Activated CD4-positive, alpha-beta T cell treated with anti-CD3 and anti-CD28 coated beads, Interleukin-10, Interleukin-2, amounts not matched to agents 100 ng/mL and 50 ng/mL, durations not matched to agents 16 hours and 8 hours (primary cell): ENCODE measurements around the gene SCMH1.
"Not testable (repeated sequence)": the region's sequence is repeated elsewhere in the genome, so short reads cannot be mapped to it uniquely, and the experiment has no call there.

ENCODE experiments used
- DNase-seq: peaks from one replicate; pipeline ENCODE4 v3.0.0-alpha.2; 2020

SCMH1 gene

DNA sequence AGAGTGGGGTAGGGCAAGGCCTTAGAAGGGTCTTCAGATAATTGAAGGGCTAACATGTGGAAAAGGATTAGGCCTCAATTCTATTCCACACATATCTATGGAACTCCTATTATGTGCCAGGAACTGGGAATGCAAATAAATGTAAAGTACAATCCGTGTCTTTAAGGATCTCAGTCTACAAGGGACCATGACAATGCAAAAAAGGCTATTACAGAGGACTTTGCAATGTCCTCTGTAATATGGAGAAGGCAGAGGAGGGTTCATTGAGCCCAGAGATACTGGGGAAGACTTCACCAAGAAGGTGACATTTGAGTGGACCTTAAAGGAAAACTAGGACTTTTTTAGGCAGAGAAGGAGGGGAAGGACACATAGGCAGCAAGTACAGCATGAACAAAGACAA is 4.5 kb upstream of the SCMH1 start:
- no peak for DNase-seq

DNA sequence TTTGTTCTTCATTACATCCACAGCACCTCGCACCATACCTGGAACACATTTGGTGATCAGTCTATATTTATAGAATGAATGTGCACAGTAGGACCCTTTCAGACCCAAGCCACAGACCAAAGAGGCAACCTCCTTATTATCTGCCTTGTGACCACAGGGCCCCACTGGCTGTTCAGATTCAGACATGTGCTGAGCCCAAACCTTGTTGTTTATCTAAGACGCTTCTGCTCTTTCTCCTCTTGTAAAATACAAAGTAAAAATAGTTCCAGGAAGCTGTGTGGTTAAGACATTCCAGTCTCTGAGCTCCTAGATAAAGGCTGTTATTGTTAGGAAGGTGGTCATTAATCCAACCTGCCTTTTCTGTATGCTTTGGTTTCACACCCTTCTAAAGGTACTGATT is 3.6 kb upstream of the SCMH1 start:
- no peak for DNase-seq

DNA sequence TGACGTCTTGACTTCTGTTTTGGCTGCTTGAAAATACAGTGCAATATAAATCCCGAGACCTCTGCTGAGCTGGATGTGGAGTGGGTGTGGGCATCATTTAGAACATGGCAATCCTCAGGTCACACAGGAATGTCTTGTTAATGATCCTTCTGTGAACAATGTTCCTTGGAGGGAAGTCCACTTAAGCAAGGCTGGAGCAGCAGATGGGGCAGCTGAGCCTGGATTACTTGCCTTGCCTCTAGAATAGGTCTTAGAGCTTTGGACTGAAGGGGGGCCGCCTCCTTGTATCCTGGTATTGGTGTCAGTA is 926 bp upstream of the SCMH1 start:
- DNase-seq = no peak

DNA sequence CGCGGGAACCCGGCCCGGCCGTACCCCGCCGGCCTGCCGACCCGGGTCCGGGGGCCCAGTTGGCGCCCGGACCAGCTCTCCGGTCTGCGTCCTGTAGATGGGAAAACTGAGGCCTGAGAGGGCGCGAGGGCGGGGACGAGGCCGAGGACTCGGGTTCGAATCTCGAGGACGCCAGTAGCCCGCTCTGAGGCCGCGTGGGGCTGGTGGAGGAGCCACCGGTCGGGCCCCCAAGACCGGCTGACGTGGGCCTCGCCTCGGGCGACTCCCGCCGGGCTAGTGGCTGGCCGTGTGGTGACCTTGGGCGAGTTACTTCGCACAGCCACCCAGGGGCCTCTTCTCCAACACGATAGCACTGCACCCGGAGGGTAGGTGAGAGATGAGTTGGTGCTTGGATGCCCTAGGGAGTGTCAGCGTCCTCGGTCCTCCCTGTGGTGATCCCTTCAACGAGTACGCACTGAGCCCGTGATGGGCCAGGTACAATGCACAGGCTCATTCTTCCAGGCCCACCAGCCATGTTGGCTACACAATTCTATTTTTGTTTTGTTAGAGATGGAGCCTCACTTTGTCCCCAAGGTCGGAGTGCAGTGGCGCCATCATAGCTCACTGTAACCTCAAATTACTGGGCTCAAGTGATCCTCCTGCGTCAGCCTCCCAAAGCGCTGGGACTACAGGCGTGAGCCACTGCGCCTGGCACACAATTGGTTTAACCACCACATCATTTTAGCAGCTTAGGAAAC is 404 bp upstream of the SCMH1 start:
- no peak for DNase-seq

DNA sequence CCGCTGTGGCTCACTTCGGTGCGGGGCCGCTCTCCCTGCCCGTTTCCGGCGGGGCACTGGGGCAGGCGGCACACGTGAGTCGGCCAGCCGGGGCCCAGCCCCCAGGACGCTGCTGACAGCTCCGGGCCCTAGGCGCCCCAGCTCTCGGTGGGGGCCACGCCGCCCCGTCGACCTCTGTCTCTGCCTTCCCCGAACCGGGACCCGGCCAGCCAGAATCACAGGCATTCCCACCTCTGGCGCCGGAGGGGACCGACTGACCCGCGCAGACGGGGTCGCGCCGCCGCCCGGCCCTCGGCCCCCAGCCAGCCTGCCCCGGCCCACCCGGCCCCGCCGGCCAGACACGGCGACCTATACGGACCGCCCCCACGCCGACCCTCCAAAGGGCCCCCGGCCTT is 755 bp downstream of the SCMH1 start:
- peak; percentile 78 for DNase-seq

DNA sequence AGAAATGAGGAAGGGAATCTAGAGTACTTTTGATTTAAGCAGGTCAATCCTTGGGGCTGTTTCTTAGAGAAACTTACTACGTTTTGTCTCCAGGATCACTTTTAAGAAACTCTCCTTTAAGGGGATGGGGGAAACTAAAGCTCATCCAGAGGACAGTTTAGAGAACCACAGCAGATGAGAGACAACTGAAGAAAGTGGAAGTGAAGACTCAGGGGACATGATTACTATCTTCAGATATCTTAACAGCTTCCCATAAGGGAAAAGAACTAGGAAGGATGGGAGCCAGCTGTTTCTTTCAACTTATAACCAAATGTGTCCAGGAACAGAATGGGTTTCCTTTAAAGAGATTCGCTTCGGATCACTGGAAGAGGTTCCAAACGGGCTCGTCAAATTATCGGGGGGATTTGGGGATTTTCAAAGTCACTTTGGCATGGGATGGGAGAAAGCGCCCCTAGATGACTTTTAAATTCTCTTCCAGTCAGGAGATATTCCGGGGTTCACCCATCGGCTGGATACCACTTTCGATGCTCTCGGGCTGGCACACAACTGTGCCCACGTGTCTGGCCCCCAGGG is 1.2 kb downstream of the SCMH1 start:
- peak; percentile 10 for DNase-seq

DNA sequence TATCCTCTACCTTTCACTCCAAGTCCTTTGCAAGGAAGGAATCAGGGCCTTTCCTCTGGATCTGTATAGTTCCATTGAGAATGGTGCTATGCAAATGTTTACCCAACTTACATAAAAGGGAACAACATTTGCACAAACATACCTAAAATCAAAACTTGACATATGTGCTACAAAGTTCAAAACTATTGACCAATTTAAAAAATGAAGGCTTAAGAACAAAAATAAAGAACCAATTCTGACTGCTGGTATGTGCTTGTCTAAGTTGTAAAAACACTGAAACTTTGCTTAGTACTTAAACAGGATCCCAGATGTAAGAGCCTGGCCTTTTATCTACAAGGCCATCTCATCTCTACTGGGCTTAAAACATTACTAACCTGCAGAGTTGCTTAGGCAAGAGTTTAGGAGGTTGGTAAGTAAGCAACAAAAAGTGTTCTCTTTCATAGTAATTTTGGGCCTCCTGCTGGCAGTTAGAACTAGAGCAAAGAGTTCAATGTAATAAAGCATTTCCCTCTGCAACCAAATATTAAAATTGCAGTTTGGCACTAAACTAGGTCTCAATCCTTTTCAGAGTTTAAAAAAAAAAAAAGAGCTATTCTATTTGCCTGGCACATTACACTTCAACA is 2.0 kb downstream of the SCMH1 start:
- peak; percentile 61 for DNase-seq

DNA sequence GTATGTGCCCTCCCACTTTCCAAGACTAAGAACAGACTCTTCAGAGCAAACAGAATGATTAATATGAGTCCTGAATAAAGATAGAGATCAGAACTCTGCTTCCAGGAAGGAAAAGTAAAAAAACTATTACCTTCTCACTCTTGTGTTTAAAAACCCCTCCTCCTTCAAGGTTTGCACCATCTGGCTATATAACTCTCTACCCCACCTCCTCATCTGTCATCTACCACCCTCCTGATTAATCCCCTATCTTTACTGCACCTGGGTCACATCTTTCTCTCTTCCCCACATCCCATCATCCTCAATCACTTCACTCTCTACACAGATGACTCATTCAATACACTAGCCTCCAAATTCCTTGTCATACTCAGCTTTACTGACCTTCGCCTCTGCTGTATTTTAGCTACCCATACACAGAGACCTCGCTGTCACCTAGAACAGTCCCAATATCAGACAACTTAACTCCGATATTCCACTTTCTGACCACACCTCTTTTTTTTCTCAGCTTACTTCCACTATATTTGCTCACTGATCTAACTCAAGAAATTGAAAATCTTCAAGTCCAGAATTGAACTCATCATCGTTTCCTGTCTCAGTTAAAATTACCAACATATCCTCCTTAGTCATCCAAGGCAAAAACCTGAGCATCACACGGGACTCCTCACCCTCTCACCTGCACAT is 3.7 kb downstream of the SCMH1 start:
- DNase-seq = peak; percentile 66

DNA sequence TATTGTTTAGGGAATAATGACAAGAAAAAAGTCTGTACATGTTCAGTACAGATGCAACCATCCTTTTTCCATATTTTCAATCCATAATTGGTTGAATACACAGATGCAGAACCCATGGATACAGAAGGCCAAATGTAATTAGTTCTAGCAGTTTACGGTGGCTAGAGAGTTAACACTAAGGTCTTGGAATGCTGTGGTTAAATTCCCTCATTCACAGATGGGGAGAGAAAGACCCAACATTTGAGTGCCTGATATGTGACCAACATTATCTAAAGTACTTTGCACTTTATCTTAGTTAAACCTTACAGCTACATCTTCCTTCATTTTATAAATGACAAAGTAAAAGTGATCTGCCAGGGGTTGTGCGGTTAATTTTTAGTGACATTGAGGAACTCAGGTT is 5.3 kb downstream of the SCMH1 start:
- no peak for DNase-seq

DNA sequence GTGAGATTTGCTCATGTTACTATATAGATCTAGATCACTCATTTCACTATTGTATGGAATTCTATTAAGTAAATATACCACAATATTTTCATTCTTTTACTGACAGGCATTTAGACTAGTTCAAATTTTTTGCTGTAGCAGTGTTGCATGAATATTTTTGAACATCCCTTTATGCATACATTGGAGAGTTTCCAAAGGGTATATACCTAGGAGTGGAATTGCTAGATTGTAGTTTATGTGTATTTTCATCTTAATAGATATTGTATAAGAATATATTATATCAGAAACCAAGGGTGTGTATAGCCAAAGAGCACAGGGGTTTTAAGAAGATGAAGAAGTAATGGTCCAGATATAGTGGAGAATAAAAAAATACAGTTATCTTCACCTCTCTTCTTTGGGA is 6.2 kb downstream of the SCMH1 start:
- DNase-seq = no peak

DNA sequence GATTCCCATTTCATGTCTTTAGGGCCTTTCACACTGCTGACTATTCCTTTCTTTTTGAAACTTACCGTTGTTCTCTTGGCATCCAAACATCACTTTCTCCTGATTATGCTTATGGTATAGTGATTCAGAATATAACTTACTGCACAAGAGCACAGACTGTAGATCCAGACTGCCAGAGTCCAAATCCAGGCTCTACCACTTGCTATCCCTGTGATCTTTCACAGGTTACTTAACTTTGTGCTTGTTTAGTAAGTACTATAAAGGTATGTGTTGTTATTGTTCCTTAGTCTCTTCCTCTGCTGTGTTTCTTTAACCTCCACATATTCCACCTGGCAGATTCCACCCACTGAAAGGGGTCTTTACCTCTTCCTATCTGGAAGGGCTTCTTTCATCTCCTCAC is 8.4 kb downstream of the SCMH1 start:
- DNase-seq = no peak

DNA sequence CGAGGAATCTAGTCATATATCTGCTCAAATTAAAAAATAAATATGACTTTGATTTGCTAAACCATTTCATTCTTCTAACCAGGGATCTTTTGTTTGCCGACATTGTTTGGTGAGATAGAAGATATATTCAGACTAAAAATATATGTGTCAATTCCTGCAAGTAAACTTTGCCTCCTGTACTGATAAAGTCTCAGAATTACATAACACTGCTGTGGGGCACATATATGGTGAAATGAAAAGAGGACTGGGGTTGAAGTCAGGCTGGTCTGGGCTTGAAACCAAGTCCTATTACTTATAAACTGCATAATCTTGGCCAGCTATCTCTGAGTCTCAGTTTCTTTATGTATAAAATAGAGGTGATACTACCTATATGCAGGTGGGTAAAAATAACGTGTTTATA is 9.8 kb downstream of the SCMH1 start:
- no peak for DNase-seq

DNA sequence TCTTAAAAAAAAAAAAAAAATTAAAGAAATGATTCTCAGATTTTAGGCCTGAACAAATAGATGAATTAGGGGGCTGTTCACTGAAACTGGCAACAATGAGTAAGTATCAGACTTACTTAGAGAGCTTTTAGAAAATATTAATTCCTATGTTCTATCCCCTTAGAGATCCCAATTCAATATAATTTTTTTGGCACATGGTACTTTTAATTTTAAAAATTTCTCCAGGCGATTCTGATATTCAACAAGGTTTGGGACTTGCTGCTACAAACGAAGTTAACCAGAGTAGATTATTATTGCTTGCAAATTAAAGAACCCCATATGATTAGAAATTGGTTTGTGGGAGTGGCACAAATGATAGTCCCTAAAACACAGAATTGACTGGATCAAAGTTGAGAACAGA is 11.4 kb downstream of the SCMH1 start:
- no peak for DNase-seq

DNA sequence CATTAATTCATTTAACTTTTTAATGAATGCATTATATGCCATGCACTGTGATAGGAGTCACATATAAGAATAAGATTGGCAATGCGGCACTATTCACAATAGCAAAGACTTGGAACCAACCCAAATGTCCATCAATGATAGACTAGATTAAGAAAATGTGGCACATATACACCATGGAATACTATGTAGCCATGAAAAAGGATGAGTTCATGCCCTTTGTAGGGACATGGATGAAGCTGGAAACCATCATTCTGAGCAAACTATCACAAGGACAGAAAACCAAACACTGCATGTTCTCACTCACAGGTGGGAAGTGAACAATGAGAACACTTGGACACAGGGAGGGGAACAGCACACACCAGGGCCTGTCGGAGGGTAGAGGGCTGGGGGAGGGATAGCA is 12.9 kb downstream of the SCMH1 start:
- DNase-seq = not testable (repeated sequence)

DNA sequence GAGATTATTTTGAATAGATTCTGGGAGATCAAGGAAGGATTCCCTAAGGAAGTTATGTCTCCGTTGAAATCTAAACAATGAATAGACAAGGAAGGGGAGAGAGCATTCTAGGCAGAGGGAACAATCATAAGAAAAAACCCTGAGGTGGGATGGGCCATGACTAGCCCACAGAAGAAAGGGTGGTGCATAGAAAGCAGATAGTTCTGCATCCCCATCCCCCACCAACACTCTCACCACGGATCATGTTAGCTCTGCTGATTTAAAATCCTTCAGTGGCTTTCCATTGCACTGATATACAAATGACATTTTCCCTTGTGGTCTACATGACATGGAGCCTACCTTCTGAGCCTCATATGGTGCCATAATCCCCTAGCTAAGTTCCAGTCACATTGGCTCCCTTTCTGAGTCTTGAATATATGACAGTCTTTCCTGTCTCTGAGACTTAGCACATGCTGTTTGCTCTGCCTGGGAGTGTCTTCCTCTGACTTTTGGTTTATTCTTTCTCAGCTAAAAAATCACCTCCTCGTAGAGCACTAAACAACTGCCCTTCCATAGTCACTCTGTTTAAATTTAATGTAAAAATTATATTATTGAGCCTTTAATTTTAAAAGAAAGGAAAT is 15.2 kb downstream of the SCMH1 start:
- no peak for DNase-seq

DNA sequence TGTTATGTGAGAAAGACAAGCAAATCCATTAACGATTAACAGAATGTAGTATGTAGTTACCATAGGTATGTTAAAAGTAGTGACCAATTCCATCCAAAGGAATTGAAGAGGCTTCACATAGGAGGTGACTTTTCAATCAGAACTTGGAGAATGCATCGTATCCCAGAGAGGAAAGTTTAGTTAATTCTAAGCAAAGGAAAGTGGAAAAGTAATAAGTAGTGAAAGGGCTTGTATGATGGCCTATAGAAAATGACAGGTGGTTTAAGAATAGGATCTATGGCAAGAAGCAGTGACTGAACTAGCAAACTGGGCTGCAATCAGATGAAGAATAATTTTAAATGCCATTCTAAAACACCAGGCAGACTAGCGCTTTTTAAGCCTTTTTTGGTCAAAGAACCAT is 16.6 kb downstream of the SCMH1 start:
- no peak for DNase-seq

DNA sequence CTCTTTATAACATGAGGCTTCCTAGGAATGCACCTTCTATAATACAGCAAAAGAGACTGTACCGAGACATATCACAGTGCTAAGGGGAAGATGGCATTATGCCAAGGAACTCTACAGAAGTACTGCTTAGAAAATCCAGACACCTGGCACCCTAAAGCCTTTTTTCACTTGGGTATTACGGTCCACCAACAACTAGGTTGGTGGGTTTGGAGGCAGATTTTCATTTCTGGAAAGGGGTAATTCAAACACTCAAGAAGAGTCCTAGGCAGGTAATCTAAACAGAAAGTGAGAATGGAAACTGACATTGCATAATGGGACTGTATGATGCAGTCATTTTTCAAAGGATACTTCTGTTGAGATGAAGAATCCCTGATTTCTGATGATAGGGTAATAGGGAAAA is 19.6 kb downstream of the SCMH1 start:
- DNase-seq = peak; percentile 4

DNA sequence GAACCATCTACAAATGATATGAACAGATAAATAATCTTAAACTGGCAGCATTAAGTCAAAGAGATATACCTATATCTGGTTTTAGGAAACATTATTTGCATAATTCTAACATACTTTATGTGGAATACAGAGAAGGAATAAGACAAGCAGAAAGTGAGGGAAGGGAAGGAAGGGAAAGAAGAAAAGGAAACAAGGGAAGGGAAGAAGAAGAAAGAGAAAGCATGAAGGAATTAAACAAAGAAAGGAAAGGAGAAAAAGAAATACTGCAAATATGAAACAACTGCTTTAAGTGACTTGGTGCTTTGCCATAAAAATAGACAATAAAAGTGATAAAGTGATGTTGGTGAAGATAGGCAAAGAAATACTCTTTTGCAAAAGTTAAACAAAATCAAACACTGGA is 20.1 kb downstream of the SCMH1 start:
- no peak for DNase-seq

DNA sequence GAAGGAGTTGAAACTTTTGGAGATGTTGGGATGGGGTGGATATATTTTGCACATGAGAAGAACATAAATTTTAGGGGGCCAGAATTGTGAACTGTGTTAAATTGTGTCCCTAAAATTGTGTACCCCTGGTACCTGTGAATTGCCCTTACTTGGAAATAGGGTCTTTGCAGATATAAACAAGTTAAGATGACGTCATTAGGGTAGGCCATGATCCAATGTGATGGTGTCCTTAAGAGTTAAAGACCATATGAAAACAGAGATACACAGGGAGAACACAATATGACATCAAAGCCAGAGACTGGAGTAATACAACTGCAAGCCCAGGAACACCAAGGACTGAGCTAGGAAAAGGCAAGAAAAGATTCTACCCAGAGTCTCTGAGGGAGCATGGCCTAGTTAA is 24.0 kb downstream of the SCMH1 start:
- no peak for DNase-seq

DNA sequence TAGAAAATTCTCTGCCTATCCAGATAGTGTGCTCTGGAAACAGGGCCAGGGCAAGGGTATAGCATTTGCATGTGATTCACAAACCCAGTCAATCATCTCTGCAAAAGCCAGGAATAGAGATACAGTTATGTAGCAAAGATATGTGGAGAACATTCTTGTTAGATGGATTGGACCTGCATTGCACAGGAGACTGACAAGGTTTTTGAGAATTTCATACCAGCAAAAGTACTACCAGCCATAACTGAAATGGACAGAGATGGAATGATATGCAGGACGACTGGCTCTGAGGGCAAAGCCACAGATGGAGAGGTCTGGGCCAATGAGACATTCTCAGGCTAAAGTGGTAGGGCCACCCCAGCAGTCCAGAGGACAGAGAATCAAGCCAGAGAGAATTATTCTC is 24.7 kb downstream of the SCMH1 start:
- no peak for DNase-seq

DNA sequence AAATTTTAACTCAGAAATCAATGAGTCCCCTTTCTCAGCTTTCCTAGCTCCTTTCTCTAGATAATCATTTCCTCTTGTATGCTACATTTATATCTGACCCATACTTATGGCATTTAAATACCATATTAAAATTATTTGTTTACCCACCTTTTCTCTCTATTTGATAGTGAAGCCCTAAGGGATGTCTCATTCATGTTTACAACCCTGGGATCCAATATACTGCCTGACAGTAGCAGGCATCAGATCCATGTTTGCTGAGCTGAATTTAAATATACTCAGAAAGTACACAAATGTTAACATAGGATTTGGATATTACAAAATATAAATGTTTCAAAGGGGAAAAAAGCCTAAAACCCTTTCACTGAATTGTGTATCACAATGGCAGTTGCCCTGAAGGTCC is 26.5 kb downstream of the SCMH1 start:
- no peak for DNase-seq

DNA sequence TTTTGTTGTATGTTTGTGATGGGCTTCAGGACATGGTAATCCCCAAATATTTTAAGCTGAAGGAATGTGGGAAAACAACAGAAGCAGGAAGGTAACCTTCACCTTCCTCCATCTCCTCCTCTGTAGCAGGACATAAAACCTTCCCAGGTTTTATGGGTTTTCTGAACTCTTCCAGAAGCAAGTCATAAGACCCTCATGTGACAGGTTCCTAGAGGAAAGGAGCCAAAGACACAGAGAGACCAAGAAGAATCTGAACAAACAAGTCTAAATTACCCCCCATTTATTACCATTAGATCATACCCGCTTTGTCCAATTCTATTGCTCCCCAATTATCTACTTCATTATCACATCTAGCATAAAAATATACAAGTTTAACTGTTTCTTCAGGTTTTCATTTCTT is 28.8 kb downstream of the SCMH1 start:
- no peak for DNase-seq

DNA sequence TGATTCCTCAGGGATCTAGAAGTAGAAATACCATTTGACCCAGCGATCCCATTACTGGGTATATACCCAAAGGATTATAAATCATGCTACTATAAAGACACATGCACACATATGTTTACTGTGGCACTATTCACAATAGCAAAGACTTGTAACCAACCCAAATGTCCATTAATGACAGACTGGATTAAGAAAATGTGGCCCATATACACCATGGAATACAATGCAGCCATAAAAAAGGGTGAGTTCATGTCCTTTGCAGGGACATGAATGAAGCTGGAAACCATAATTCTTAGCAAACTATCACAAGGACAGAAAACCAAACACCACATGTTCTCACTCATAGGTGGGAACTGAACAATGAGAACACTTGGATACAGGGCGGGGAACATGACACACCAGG is 30.5 kb downstream of the SCMH1 start:
- DNase-seq = not testable (repeated sequence)

DNA sequence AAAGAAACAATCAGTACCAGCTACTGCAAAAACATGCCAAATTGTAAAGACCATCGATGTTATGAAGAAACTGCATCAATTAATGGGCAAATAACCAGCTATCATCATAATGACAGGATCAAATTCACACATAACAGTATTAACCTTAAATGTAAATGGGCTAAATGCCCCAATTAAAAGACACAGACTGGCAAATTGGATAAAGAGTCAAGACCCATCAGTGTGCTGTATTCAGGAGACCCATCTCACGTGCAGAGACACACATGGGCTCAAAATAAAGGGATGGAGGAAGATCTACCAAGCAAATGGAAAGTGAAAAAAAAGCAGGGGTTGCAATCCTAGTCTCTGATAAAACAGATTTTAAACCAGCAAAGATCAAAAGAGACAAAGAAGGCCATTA is 35.1 kb downstream of the SCMH1 start:
- DNase-seq = not testable (repeated sequence)
